Activated CD4-positive, alpha-beta T cell treated with anti-CD3 and anti-CD28 coated beads, Interleukin-2, Interleukin-6, amounts not matched to agents 100 ng/mL and 50 ng/mL, durations not matched to agents 16 hours and 8 hours (primary cell): ENCODE results near the gene SCAPER.
"Not testable (repeated sequence)": the region's sequence is repeated elsewhere in the genome, so short reads cannot be mapped to it uniquely, and the experiment has no call there.

Experiments used
- DNase-seq: peaks from one replicate; pipeline ENCODE4 v3.0.0-alpha.2; 2020

The SCAPER gene

DNA sequence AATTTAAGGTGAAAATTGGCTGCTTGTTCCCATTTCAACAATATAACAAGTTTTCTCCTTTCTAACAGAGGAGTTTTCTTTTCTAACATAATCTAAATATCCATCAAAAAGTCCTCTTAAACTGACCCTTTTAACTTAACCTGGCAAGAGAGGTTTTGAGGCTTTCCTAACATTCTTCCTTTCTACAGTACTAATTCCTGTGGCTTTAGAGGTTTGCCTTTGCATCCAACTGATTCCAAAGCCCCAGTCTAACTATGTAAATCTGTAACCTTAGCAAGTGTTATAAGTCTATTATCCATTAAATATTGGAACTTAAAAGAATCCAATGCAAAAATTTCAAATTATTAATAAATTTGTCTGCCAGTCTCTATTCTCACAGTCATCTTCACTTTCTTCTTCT, 434.4 kb downstream of the SCAPER start:
- DNase-seq = no peak

DNA sequence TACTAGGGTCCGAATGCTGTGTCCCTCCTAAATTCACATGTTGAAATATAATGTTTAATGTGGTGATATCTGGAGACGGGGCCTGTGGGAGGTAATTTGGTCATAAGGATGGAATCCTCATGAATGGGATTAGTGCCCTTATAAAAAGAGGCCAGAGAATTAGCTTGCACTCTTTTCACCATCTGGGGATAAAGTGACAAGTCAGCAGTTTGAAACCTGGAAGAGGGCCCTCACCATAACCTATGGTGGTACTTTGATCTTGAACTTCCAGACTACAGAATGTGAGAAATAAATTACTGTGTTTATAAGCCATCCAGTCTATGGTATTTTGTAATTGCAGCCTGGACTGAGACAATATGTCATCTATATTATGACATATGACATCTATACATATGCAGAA, 436.4 kb downstream of the SCAPER start:
- no peak for DNase-seq

DNA sequence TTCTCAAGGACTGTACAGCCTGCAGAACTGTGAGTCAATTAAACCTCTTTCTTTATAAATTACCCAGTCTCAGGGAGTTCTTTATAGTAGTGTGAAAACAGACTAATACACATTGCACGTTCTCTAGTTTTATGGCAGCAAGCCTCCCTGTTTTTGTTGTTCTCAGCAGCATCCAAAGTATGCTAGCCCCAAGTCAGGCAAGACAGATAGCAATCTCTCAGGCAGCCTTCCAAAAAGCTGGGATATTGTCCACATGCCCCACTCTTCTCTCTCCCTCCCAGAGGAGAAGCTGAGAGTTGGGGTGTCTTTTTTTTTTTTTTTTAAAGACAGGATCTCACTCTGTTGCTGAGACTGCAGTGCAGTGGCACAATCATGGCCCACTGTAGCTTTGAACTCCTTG, 438.0 kb downstream of the SCAPER start:
- no peak for DNase-seq

DNA sequence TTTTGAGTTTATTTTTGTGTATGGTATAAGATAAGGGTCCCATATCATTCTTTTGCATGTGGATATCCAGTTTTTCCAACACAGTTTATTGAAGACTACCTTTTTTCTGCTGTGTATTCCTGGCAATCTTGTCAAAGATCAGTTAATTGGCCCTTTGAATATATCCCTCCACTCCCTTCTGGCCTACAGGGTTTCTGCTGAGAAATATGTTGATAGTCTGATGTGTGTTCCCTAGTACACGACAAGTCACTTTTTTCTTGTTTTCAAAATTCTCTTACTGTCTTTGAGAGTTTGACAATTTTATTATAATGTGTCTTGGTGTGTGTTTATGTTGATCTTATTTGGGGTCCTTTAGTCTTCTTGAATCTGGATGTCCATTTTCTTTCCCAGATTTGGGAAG, 439.4 kb downstream of the SCAPER start:
- no peak for DNase-seq

DNA sequence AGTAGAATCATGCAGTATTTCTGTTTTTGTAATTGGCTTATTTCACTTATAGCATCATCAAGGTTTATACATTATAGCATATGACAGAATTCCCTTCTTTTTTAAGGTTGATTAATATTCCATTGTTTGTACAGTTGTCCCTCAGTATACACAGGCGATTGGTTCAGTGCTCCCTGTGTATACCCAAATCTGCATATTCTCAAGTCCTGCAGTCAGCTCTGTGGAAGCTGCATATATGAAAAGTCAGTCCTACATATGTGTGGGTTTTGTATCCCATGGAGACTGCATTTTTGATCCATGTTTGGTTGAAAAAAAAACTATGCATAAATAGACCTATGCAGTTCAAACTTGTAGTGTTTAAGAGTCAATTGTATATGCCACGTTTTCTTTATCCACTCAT, 440.9 kb downstream of the SCAPER start:
- no peak for DNase-seq

DNA sequence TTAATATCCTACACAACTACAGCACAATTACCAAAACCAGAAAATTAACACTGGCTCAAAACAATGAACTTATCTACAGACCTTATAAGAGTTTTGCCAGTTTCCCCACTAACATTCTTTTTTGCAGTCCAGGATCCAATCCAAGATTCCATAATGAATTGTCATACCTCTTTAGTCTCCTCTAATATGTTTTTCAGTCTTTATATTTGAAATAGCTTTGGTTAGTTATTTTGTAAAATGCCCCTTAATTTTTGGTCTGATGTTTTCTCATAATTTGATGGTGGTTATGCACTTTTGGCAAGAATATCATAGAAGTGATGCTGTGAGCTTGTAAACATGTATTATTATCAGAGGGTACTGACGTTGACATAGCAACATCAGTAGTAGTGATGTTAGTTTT, 444.3 kb downstream of the SCAPER start:
- DNase-seq = no peak

DNA sequence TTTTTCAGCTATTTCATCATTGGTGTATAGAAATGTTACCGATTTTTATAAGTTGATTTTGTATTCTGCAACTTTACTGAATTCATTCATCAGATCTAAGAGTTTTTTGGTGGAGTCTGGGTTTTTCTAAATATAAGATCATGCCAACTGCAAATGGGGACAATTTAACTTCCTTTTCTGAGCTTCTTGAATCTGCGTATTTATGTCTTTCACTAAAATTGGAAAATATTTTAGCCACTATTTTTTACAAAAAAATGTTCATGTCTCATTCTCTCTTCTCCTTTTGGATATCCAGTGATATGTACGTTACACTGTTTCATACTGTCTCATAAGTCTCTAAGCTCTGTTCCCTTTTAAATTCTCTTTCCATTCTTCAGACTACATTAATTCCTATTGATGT, 444.8 kb downstream of the SCAPER start:
- DNase-seq = no peak

DNA sequence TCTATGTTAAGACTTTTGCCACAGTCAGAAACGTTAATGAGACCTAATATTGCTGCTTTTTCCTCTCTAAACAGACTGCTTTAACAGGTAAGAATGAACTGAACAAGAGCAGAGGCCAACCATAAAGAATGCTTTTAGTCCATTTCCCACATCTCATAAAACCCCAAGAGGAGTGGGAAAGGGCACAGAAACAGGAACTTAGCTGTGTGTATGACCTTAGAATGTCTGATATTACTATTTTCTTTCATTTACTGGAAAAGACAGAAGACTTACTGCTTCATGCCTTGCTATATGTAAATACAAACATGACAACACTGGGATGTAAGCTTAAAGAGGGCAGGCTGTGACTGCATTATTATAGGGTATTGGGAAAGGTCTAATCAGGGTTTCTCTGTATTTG, 453.6 kb downstream of the SCAPER start:
- no peak for DNase-seq

DNA sequence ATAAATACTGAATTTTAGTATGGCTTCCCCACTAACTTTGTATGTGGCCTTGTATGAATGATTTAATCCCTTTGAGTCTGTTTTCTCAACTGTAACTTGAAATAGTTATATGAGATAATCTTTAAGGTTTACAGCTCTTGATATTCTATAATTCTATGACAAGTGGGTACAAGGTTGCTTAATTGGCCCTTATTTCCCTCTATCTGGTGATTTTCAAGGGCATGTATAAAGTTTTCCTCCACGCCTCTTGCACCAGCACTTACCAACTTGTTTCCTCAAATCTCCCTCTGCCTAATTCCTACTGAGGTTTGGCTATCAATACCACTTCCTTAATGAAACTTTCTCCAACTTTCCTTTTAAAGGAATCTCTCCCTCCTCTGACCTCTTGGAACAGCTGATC, 455.7 kb downstream of the SCAPER start:
- DNase-seq = no peak

DNA sequence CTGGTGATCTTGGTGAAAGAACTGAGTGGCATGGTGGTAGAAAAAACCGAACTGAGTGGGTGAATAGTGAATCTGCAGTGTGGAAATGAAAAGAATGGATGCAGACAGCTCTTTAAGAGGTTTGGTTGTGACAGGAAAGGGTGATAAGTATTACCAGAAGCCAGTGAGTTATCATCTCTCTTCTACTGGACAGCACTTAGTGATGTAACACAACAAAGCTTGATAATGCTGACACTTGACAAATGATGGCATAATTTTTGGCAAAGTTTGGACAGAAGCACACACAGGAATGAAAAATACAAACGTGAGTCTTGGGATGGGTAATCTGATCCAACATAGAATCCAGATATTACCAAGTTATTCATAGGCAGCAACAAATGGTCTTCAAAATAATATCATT, 456.4 kb downstream of the SCAPER start:
- DNase-seq = no peak

DNA sequence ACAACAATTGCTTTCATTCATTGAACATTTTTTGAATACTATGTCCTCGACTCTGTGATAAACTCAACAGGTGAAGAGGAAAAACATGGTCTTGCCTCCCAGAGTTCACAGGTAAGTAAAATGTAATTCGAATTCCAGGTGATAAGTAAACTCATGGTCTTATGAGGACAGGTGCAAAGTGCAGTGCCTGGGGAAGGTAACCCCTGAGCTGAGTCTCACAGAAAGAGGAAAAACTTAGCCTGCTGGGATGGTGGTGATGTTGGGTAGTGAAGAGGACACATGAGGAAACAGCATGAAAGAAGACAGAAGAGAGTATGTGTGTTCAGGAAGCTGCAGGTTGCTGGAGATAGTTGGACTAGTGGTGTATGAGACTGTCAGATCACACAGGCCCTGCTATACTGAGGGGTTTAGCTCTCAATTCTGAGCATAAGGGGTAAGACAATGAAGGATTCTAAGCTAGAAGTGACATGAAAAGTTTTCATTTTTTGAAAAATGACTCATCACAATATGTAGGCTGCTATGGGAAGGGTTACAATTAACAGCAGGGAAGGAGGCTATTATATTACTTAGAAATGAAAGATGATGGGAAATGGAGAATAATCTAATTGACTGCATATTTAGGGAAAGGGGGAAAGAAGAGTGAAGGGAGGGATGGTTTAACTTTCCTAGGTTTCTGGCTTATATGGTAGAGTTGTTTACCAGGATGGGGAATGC, 457.3 kb downstream of the SCAPER start:
- DNase-seq = no peak

DNA sequence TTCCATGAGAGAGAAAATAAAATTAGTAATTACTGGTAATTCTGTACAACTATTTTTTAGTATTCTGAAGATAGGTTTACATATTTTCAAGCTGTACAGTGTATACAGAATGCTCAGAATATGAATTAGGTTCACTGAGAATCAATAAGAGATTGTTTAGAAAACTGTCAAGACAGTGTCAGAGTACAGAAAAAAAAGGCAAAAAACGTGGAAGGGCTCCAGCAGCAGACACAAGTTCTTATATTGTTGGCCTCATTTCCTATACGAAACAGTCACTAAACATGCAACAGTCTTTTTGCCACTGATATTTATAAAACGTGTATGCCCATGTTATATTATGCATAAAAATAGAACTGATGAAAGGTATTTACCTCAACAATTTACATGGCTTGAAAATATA, 464.7 kb downstream of the SCAPER start:
- no peak for DNase-seq

DNA sequence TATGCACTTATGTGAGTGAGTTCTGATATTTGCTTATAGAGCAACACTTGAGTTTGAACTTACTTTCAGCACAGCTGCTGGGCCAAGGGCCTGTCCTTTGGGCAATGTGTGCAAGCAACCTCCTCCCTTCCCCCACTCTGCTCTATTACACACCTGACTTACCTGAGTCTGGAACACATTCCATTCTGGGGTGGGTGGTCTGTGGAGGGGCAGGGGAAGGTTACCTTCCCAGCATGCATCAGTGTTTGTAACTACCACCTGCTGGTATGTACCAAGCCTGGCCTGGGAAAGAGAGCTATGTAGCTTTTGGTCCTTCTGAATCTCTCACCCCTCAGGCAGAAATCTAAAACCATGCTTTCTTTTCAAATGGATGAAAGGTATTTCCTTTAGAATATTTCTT, 465.6 kb downstream of the SCAPER start:
- DNase-seq = no peak

DNA sequence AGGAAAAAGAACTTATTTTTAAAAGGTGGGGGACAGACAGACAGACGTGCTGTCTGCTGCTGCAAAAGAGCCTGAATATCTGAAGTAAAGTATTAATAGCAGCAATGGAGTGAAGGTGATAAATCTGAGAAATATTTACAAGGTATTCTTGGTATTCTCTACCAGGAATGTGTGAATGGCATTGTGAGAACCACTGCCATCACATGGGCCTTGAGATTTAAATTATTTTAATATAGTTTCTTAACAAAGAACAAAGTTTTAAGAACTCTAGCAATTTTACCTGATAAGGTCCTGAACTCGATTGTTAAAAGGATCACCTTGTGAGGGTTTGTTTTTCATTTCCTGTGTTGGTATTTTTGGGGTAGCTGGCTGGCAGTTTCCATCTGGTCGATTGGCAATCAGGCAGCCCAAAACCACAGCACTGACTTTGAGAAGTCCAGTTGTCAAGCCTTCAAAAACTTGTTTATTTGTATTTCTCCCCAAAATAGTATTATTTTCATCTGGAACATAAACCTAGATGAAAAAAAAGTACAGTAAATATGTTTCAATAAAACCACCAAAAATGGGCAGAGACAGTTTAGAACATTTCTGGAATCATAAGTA, 471.2 kb downstream of the SCAPER start:
- DNase-seq = no peak

DNA sequence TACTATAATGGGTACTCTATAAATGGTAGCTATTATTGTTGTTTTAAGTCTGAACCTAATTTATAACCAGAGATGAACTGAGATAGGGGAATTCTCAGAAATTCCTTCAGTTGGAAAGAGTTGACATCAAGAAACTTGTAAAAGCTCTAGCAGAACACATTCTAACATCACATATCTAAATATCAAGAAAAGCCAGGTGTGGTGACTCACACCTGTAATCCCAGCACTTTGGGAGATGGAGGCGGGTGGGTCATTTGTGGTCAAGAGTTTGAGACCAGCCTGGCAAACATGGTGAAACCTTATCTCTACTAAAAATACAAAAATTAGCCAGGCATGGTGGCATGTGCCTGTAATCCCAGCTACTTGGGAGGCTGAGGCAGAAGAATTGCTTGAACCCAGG, 472.1 kb downstream of the SCAPER start:
- DNase-seq = not testable (repeated sequence)

DNA sequence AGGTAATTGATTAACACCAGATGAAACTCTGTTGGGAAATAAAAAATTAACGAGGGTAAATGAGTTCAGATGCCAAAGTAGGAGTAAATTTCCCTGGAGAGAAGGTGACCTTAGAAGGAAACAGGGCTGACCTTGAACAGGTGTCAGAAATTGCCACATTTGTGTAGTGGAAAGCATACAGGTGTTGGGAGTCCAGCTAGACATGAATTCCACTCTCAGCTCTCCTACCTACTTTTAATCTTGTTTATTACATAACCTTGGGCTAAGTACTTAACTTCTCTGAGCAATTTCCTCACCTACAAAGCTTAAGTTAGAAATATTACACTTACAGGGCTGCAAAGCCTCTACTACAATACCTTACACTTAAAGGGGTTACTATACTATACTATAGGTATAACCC, 472.5 kb downstream of the SCAPER start:
- no peak for DNase-seq

DNA sequence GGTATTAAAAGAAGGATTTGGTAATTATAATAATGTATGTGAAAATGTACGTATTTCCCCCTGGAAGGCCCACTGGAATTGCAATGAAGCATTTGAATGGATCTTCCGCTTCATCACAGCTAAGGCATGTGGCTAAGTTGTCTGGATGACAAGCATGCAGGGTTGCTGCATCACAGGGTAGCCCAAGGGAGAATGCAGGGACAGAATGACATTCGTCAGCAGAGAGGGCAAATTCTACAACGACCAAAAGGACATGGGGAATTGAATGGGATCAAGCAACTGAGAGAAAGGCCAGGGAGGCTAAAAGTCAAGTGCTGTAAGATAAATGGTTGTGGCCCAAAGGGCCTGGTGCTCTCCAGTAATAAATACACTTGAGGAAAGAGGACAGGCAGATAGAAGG, 473.2 kb downstream of the SCAPER start:
- no peak for DNase-seq

DNA sequence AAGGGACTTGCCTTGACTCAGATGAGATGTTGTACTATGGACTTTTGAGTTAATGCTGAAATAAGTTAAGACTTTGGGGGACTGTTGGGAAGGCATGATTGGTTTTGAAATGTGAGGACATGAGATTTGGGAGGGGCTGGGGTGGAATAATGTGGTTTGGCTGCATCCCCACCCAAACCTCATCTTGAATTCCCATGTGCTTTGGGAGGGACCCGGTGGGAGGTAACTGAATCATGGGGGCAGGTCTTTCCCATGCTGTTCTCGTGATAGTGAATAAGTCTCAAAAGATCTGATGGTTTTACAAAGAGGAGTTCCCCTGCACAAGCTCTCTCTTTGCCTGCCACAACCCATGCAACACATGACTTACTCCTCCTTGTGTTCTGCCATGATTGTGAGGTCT, 474.4 kb downstream of the SCAPER start:
- not testable (repeated sequence) for DNase-seq

DNA sequence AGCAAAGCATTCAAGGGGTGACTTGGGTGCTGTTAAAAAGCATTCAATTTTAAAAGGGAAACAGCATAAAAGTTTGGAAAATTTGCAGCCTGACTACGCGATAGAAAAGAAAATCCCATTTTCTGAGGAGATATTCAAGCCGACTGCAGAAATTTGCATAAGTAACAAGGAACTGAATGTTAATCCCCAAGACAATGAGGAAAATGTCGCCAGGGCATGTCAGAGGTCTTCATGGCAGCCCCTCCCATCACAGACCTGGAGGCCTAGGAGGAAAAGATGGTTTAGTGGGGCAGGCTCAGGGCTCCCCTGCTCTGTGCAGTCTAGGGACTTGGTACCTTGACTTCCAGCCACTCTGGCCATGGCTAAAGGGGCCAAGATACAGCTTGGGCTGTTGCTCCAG, 475.5 kb downstream of the SCAPER start:
- DNase-seq = no peak

DNA sequence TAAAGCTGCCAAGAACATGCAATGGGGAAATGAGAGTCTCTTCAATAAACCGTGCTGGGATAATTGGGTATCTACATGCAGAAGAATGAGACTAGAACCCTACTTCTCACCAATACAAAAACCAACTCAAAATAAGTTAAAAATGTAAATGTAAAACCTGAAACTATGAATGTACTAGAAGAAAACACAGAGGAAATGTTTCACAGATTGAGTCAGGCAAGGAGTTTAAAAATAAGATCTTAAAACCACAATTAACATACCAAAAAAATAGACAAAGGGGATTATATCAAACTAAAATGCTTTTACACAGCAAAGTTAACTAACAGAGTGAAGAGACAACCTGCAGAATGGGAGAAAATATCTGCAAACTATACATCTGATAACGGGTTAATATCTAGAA, 478.2 kb downstream of the SCAPER start:
- DNase-seq = no peak

DNA sequence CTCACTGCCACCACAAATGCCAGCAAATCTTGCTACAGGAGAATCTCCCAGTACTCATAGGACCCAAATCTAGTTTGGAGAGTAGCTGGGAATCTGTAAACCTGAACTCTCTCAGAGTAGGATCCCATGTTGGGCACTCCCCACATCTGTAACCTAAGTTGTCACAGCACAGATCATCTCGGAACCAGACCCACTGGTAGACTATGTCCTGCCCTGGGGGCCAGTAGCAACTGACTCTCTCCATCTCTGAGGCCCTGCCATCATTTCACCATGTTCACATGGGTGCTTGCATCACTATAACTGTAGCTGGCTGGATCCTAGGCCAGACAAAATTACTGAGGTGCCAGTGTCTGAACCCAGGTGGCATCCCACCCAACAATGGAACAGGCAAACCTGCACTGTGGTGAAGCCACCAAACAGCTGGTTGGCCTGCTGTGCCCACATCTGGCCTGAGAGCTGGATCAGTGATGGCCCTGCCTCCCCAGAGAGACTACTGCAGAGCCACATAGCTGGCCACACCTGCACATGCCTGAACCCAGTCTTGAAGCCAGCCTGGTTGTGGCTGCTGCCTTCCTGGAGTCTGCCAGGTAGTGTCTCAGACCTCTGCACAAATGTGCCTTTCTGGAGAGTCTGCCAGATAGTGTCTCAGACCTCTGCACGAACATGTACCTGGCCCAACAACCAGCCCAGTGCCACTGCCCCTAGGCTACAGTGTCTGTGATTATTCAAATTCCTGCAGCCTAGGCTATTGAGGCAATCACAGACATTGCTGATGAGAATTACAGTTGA, 486.6 kb downstream of the SCAPER start:
- DNase-seq = no peak

DNA sequence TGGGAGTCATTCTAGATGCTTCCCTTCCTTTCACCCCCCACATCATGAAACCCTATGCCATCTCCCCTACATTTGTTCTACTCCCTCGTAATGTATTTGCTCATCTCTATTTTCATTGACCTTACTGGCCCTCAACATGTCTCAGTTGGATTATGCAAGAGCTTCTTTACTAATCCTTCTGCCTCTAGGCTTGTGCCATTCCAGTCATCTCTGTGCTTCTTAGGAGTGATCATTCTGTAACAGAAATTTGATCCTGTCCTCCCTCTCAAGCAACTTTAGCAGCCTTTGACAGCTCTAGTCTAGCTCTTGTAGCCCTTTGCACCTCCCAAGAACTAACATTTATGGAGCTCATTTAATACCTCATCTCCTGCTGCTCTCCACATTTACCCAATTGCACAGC, 503.9 kb downstream of the SCAPER start:
- no peak for DNase-seq

DNA sequence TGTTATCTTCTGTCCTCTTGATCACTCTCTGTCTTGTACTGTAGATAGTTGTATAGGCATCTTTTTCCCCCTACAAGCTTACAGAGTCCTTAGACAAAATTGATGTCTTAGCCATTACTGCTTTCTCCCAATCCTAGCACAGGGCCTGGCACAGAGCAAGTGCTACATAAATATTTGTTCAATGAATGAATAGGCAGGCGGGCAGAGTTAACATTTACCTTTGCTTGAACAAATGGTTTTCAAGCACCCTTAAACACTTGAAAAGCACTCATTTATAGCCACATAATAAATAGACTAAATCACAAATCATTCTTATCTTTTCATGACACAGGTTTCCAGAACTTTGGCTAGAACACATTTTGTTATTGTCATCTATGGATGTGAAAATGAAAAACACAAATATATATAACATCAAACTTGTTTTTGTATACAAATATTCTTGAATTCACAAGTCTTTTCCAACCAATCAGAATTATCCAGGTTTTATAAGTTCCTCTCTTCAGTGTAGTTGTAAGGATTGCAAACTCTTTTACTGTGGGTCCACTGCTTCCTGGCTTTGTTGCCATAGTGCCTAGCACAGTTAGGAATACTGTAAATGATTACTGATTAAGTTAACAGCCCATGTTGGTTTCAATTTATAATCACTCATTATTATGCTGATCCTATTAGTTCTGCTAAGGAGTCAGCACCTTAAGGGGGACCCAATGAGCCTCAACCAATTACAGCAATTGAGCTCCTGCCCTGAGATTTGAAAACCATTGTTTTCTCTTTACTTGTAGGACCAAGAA, 506.6 kb downstream of the SCAPER start:
- DNase-seq = no peak

DNA sequence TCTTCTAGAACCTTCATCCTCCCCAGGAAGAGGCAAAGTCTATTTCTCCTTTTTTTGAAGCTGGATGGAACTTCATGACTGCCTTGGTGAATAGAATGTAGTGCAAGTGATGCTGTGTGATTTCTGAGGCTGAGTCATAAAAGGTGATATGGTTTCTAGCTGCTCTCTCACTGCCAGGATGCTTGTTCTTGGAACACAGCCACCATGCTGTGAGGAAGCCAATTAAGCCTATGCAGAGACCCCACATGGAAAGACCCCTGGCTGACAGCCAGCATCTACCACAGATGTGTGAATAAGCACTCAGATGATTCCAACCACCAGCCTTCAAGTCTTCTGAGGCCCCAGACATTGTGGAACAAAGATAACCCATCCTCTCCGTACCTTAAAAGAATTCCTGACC, 511.5 kb downstream of the SCAPER start:
- DNase-seq = no peak
